Measurements from ENCODE around the gene IRX6. TPM values are rescaled to one million over a fixed set of nuclear protein-coding genes. Genes with fewer than 3 reads are reported as not detected.

IRX6 gene
- total and polyA plus RNA-seq, 7 experiments from 2014 or later: not detected

DNA sequence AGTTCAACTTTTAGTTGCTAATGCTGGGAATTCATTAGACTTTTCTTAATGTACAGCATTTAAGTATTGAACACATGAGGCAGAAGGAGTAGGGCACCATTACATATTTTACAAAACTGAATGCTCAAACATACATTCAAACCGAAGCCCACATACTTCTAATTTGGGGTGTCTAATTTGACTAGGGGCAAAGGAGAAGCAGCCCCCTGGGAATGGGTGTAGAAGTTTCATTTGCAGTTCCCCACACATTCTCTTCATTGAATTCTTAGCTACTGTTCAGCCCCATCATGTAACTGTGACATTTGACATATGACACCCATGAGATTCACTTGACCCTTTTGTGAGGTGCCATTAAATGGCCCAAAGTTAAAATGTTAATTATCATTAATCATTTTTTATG lies 16.4 kb downstream of the IRX6 start:
- peaks cover 0 to 37% (median 20%) of the 10 kb centered on the region in 5 donors for H3K27me3 Mint-ChIP-seq
- intact Hi-C loops (cut with micrococcal nuclease): no loop called here
- H3K9me3 Mint-ChIP-seq: peaks cover 0 to 2% (median 0%) of the 10 kb centered on the region in 11 donors
- POLR2A ChIA-PET: no interaction called here
- H3K27ac Mint-ChIP-seq: no peak overlapping the region
- Histone ChIP-seq H3K9me3 (ENCODE audit: control insufficient read depth in 2 of 3, low read length in 3 of 3) (no peaks in the 10 kb centered on the region), H3K27ac (ENCODE audit: low read depth, low read length) (no peak overlapping the region), H3K36me3 (ENCODE audit: control insufficient read depth in 2 of 3, insufficient read depth in 3 of 3, low read length in 3 of 3) (no peaks in the 10 kb centered on the region), H3K27me3 (ENCODE audit: control insufficient read depth in 2 of 2, insufficient read depth in 2 of 2, low read length in 2 of 2) (no peaks in the 10 kb centered on the region), H3K4me3 (ENCODE audit: low read length) (no peak overlapping the region), H3K4me1 (ENCODE audit: control insufficient read depth in 2 of 2, insufficient read depth in 2 of 2, low read length in 2 of 2) (no peaks in the 10 kb centered on the region)
- H3K4me1 Mint-ChIP-seq: no peaks in the 10 kb centered on the region
- CTCF ChIA-PET: no interaction called here
- DNase-seq (no peak), ATAC-seq (no peak)
- no peak overlapping the region for H3K4me3 Mint-ChIP-seq
- no peaks in the 10 kb centered on the region for H3K36me3 Mint-ChIP-seq

DNA sequence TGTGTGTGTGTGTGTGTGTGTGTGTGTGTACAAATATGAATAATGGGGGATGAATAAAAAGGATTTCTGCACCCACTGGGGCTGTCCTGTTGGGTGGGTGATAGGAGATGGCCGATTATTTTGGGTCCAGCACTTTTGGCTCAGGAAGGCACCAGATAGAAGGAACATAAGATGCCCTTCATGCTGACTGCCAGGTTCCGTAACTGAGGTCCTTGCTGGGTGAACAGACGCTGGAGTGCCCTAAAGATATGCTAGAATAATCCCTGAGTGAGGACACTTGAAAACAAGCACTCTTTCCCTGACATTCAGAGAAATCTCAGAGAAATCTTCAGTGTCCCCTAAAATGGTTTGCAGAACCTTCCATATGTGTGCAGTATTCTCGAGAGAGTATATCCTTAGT lies 17.7 kb downstream of the IRX6 start:
- H3K27me3 Mint-ChIP-seq: peaks cover 0 to 42% (median 13%) of the 10 kb centered on the region in 5 donors
- DNase-seq (no peak), ATAC-seq (no peak)

DNA sequence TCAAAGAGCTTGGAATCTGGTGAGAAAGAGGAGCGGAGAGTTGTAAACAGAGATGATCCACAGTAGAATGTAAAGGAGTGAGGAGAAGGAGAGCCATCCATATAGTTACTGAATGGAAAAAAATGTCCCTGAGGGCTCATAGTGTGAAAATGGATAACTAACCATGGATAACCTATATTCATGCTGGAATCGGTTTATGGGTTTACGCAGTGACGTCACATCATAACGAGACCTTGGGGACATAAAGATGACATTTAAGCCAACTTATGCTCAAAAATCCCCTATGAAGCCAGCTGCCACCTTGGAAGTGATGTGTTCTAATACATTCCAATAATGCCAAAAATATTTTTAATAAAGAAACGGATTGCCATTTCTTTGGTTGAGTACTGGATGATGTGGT lies 22.5 kb downstream of the IRX6 start:
- Histone ChIP-seq H3K36me3 (ENCODE audit: control insufficient read depth in 2 of 3, insufficient read depth in 3 of 3, low read length in 3 of 3) (no peaks in the 10 kb centered on the region), H3K4me1 (ENCODE audit: control insufficient read depth in 2 of 2, insufficient read depth in 2 of 2, low read length in 2 of 2) (no peaks in the 10 kb centered on the region), H3K27me3 (ENCODE audit: control insufficient read depth in 2 of 2, insufficient read depth in 2 of 2, low read length in 2 of 2) (no peaks in the 10 kb centered on the region), H3K27ac (ENCODE audit: low read depth, low read length) (no peak overlapping the region), H3K4me3 (ENCODE audit: low read length) (no peak overlapping the region), H3K9me3 (ENCODE audit: control insufficient read depth in 2 of 3, low read length in 3 of 3) (no peaks in the 10 kb centered on the region)
- Mint-ChIP-seq H3K36me3 (no peaks in the 10 kb centered on the region), H3K4me1 (no peaks in the 10 kb centered on the region), H3K9me3 (peaks cover 0 to 3% (median 0%) of the 10 kb centered on the region in 11 donors), H3K4me3 (no peak overlapping the region), H3K27me3 (peaks cover 0 to 49% (median 15%) of the 10 kb centered on the region in 5 donors), H3K27ac (no peak overlapping the region)
- ChIA-PET CTCF (no interaction called here), POLR2A (no interaction called here)
- ATAC-seq: no peak
- DNase-seq: no peak
- intact Hi-C loops (cut with micrococcal nuclease): no loop called here

More for the DNA sequence above, 17.7 kb downstream of the IRX6 start:
- Mint-ChIP-seq H3K4me3 (no peak overlapping the region), H3K4me1 (no peaks in the 10 kb centered on the region), H3K36me3 (no peaks in the 10 kb centered on the region), H3K27ac (no peak overlapping the region), H3K9me3 (peaks cover 0 to 3% (median 0%) of the 10 kb centered on the region in 11 donors)
- Histone ChIP-seq H3K4me1 (ENCODE audit: control insufficient read depth in 2 of 2, insufficient read depth in 2 of 2, low read length in 2 of 2) (no peaks in the 10 kb centered on the region), H3K4me3 (ENCODE audit: low read length) (no peak overlapping the region), H3K9me3 (ENCODE audit: control insufficient read depth in 2 of 3, low read length in 3 of 3) (no peaks in the 10 kb centered on the region), H3K27me3 (ENCODE audit: control insufficient read depth in 2 of 2, insufficient read depth in 2 of 2, low read length in 2 of 2) (no peaks in the 10 kb centered on the region), H3K36me3 (ENCODE audit: control insufficient read depth in 2 of 3, insufficient read depth in 3 of 3, low read length in 3 of 3) (no peaks in the 10 kb centered on the region), H3K27ac (ENCODE audit: low read depth, low read length) (no peak overlapping the region)
- ChIA-PET POLR2A (no interaction called here), CTCF (no interaction called here)
- intact Hi-C loops (cut with micrococcal nuclease): no loop called here

DNA sequence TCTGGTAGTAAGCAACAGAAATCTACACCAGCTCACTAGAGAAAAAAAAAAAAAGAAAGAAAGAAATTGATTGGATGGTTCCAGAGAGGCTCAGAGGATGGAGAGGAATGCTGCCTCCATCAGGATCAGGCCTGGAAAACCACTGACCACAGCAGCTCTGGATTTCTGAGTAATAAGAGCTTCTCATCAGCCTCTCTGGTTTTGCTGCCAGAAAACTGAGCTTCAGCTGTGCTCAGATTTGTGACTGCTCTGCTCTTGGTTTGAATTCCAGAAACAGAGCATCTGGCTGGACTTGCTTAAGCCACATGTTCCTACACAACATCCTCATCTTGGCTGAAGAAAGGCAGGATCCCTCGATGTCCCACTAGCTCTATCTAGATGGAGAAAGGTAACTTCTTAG lies 25.9 kb downstream of the IRX6 start:
- Mint-ChIP-seq H3K36me3 (no peaks in the 10 kb centered on the region), H3K4me3 (no peak overlapping the region), H3K27ac (no peak overlapping the region), H3K4me1 (no peaks in the 10 kb centered on the region), H3K9me3 (peaks cover 0 to 4% (median 1%) of the 10 kb centered on the region in 11 donors), H3K27me3 (peaks cover 0 to 44% (median 22%) of the 10 kb centered on the region in 5 donors)
- no peak overlapping the region for H3K4me3 ChIP-seq (ENCODE audit: low read length)
- H3K27ac ChIP-seq (ENCODE audit: low read depth, low read length): no peak overlapping the region
- H3K9me3 ChIP-seq (ENCODE audit: control insufficient read depth in 2 of 3, low read length in 3 of 3): no peaks in the 10 kb centered on the region
- intact Hi-C loops (cut with micrococcal nuclease): loop anchor here in 1 of 2 donors (5.0 kb wide), 1 partner anchor 288 kb away; no protein-coding TSS in a partner anchor
- CTCF ChIA-PET: no interaction called here
- no peaks in the 10 kb centered on the region for H3K4me1 ChIP-seq (ENCODE audit: control insufficient read depth in 2 of 2, insufficient read depth in 2 of 2, low read length in 2 of 2)
- ATAC-seq (no peak), DNase-seq (no peak)
- POLR2A ChIA-PET: no interaction called here
- H3K36me3 ChIP-seq (ENCODE audit: control insufficient read depth in 2 of 3, insufficient read depth in 3 of 3, low read length in 3 of 3): no peaks in the 10 kb centered on the region
- no peaks in the 10 kb centered on the region for H3K27me3 ChIP-seq (ENCODE audit: control insufficient read depth in 2 of 2, insufficient read depth in 2 of 2, low read length in 2 of 2)

DNA sequence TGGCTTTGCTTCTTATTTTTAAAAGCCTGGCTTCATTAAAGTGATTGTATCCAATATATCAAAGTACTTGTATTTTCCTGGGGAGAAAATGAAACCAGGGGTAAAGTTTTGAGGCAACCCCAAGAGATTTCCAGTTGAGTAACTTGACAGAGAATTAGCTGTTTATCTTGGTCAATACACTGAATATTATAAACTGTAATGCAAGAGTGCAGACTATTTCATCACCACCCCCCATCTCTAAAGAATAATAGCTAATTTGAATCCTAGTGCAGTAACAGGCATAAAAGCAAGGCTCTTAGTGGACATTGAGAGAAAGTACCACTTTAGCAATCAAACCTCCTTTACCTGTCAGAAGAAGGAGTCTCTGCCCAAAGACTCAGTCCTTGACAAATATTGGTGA lies 27.0 kb downstream of the IRX6 start:
- Mint-ChIP-seq H3K27me3 (peaks cover 0 to 45% (median 22%) of the 10 kb centered on the region in 5 donors), H3K27ac (no peak overlapping the region), H3K9me3 (peaks cover 0 to 4% (median 1%) of the 10 kb centered on the region in 11 donors), H3K4me3 (no peak overlapping the region), H3K36me3 (no peaks in the 10 kb centered on the region), H3K4me1 (no peaks in the 10 kb centered on the region)
- intact Hi-C loops (cut with micrococcal nuclease): loop anchor here in 1 of 2 donors (5.0 kb wide), 1 partner anchor 289 kb away; no protein-coding TSS in a partner anchor
- Histone ChIP-seq H3K9me3 (ENCODE audit: control insufficient read depth in 2 of 3, low read length in 3 of 3) (no peaks in the 10 kb centered on the region), H3K27me3 (ENCODE audit: control insufficient read depth in 2 of 2, insufficient read depth in 2 of 2, low read length in 2 of 2) (no peaks in the 10 kb centered on the region), H3K4me3 (ENCODE audit: low read length) (no peak overlapping the region), H3K4me1 (ENCODE audit: control insufficient read depth in 2 of 2, insufficient read depth in 2 of 2, low read length in 2 of 2) (no peaks in the 10 kb centered on the region), H3K36me3 (ENCODE audit: control insufficient read depth in 2 of 3, insufficient read depth in 3 of 3, low read length in 3 of 3) (no peaks in the 10 kb centered on the region), H3K27ac (ENCODE audit: low read depth, low read length) (no peak overlapping the region)
- DNase-seq: no peak
- ATAC-seq: no peak
- ChIA-PET POLR2A (no interaction called here), CTCF (no interaction called here)

DNA sequence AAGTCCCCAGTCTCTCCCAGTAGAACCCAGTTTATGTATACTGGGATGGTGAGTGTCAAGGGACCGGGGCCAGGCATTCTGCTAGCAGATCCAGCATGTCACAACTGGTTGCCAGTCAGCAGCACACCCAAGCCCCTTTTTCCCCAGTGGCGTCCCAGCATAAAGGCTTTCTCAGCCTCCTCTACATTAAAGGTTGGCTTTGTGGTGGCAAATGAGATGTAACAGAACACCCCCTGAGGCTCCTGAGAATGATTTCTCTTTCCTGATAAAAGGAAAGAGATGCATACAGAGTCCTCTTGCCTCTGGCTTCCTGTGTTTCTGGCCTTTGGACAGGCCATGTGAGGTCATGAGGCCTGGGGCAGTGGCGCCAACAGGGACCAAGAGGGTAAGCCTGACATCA lies 27.9 kb downstream of the IRX6 start:
- no peak overlapping the region for H3K4me3 ChIP-seq (ENCODE audit: low read length)
- CTCF ChIA-PET: no interaction called here
- intact Hi-C loops (cut with micrococcal nuclease): loop anchor here in 1 of 2 donors (5.0 kb wide), 1 partner anchor 290 kb away; no protein-coding TSS in a partner anchor
- no peak overlapping the region for H3K27ac Mint-ChIP-seq
- no peaks in the 10 kb centered on the region for H3K27me3 ChIP-seq (ENCODE audit: control insufficient read depth in 2 of 2, insufficient read depth in 2 of 2, low read length in 2 of 2)
- H3K4me1 Mint-ChIP-seq: no peaks in the 10 kb centered on the region
- ATAC-seq (no peak), DNase-seq (no peak)
- peaks cover 0 to 4% (median 0%) of the 10 kb centered on the region in 11 donors for H3K9me3 Mint-ChIP-seq
- no peaks in the 10 kb centered on the region for H3K4me1 ChIP-seq (ENCODE audit: control insufficient read depth in 2 of 2, insufficient read depth in 2 of 2, low read length in 2 of 2)
- H3K4me3 Mint-ChIP-seq: no peak overlapping the region
- H3K36me3 Mint-ChIP-seq: no peaks in the 10 kb centered on the region
- no peak overlapping the region for H3K27ac ChIP-seq (ENCODE audit: low read depth, low read length)
- peaks cover 0 to 42% (median 22%) of the 10 kb centered on the region in 5 donors for H3K27me3 Mint-ChIP-seq
- no peaks in the 10 kb centered on the region for H3K9me3 ChIP-seq (ENCODE audit: control insufficient read depth in 2 of 3, low read length in 3 of 3)
- H3K36me3 ChIP-seq (ENCODE audit: control insufficient read depth in 2 of 3, insufficient read depth in 3 of 3, low read length in 3 of 3): no peaks in the 10 kb centered on the region
- POLR2A ChIA-PET: no interaction called here

DNA sequence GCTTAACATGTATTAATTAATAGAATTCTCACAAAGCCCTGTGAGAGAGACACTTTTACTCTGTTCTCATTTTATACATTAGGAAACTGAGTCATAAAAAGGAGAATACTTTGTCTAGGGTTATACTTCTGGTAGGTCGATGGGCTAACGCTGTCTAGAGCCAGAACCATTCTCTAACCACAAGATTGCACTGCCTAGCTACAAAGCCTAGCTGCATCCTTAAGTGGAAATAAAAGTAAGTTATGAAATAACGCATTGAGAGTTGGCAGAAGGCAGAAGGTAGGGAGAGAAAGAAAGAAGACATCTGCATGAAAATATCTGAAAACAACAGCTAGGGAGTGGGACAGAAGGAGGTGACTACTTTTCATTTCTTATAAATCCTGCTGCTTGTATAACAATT lies 33.2 kb downstream of the IRX6 start:
- Mint-ChIP-seq H3K9me3 (peaks cover 0 to 4% (median 0%) of the 10 kb centered on the region in 11 donors), H3K27ac (no peak overlapping the region), H3K4me1 (peaks cover 0 to 2% (median 0%) of the 10 kb centered on the region in 7 donors), H3K27me3 (peaks cover 0 to 33% (median 23%) of the 10 kb centered on the region in 5 donors), H3K36me3 (no peaks in the 10 kb centered on the region), H3K4me3 (no peak overlapping the region)
- ATAC-seq (no peak), DNase-seq (no peak)
- intact Hi-C loops (cut with micrococcal nuclease): no loop called here
- H3K27ac ChIP-seq (ENCODE audit: low read depth, low read length): no peak overlapping the region
- no peaks in the 10 kb centered on the region for H3K27me3 ChIP-seq (ENCODE audit: control insufficient read depth in 2 of 2, insufficient read depth in 2 of 2, low read length in 2 of 2)
- H3K36me3 ChIP-seq (ENCODE audit: control insufficient read depth in 2 of 3, insufficient read depth in 3 of 3, low read length in 3 of 3): no peaks in the 10 kb centered on the region
- no peaks in the 10 kb centered on the region for H3K4me1 ChIP-seq (ENCODE audit: control insufficient read depth in 2 of 2, insufficient read depth in 2 of 2, low read length in 2 of 2)
- ChIA-PET POLR2A (no interaction called here), CTCF (no interaction called here)
- no peak overlapping the region for H3K4me3 ChIP-seq (ENCODE audit: low read length)
- H3K9me3 ChIP-seq (ENCODE audit: control insufficient read depth in 2 of 3, low read length in 3 of 3): no peaks in the 10 kb centered on the region
